Measurements from ENCODE around the gene WDR75. TPM values are rescaled to one million over a fixed set of nuclear protein-coding genes. Genes with fewer than 3 reads are reported as not detected.

Gene WDR75
- total and polyA plus RNA-seq, 2 of the 13 experiments (the other 11 are each of a cell fraction or from before 2014, with no cell fraction given) = 63.0 to 74.1 TPM

- intact Hi-C loops (cut with micrococcal nuclease; ENCODE audit: unreplicated experiment) = no loop called here
- Histone ChIP-seq H3K9me3 (ENCODE audit: low read length) (no peaks in the 10 kb centered on the region), H3K79me2 (ENCODE audit: insufficient read depth, low read length) (no peaks in the 10 kb centered on the region), H4K20me1 (ENCODE audit: insufficient read depth, low read length) (no peaks in the 10 kb centered on the region), H3K4me2 (ENCODE audit: low read depth, low read length) (no peak overlapping the region), H3K27ac (ENCODE audit: extremely low read length, insufficient read depth, low read length) (no peak overlapping the region), H3K36me3 (replicated peaks in 1 of 2; ENCODE audit: control insufficient read depth in 1 of 2, insufficient read depth in 2 of 2, low read length in 2 of 2) (peaks cover 27 to 92% of the 10 kb centered on the region in 2 experiments), H3K9ac (ENCODE audit: insufficient read depth, low read depth, low read length) (no peak overlapping the region), H3K4me1 (ENCODE audit: insufficient read depth, low read length) (0 out of 2 replicates have a peak, but pooled peaks cover 3% of the 10 kb centered on the region), H3K27me3 (ENCODE audit: control insufficient read depth in 1 of 2, insufficient read depth in 2 of 2, low read length in 2 of 2) (no peaks in the 10 kb centered on the region), H3K4me3 (replicated peaks in 1 of 3; ENCODE audit: insufficient read depth in 1 of 3, low read depth in 2 of 3, low read length in 3 of 3) (no peak overlapping the region), H2AFZ (ENCODE audit: low read length) (no peak overlapping the region)
- no TSS peak for BruUV-seq (replicated peaks)
- DNase-seq (ENCODE audit: low spot score) = no peak
- in situ Hi-C loops (cut with HindIII; ENCODE audit: extremely low pct_ligation_motif_present, low pct_unique_long_range_greater_than_20kb) = no loop called here
- TF ChIP-seq ZNF672 (CRISPR knock-in tag; IDR thresholded peaks at IDR 0.05) (no peak), ZBTB39 (CRISPR knock-in tag; IDR thresholded peaks at IDR 0.05) (no peak), AGO1 (IDR thresholded peaks at IDR 0.05; ENCODE audit: low read depth, low read length, poor library complexity, severe bottlenecking) (no peak), ZNF543 (CRISPR knock-in tag; IDR thresholded peaks at IDR 0.05) (no peak), ZNF615 (CRISPR knock-in tag; IDR thresholded peaks at IDR 0.05; ENCODE audit: borderline replicate concordance) (no peak)
- ChIA-PET POLR2A (no interaction called here), CTCF (ENCODE audit: low intra/inter-chr PET ratio, low total read pairs) (no interaction called here)
- FAIRE-seq = no peak
- WGBS (ENCODE audit: low lambda C conversion rate) = 96% methylated on average over 1 of the region's 1 CpG
- no peak for ATAC-seq
Measured at GRCh38 chr2:189465076-189465475, 23.8 kb downstream of the WDR75 start.

GRCh38 chr2:189465478-189465877, 24.2 kb downstream of the WDR75 start:
- Histone ChIP-seq H3K27ac (ENCODE audit: extremely low read length, insufficient read depth, low read length) (no peak overlapping the region), H3K79me2 (ENCODE audit: insufficient read depth, low read length) (no peaks in the 10 kb centered on the region), H3K9me3 (ENCODE audit: low read length) (no peaks in the 10 kb centered on the region), H3K27me3 (ENCODE audit: control insufficient read depth in 1 of 2, insufficient read depth in 2 of 2, low read length in 2 of 2) (no peaks in the 10 kb centered on the region), H3K4me3 (replicated peaks in 1 of 3; ENCODE audit: insufficient read depth in 1 of 3, low read depth in 2 of 3, low read length in 3 of 3) (no peak overlapping the region), H2AFZ (ENCODE audit: low read length) (no peak overlapping the region), H3K9ac (ENCODE audit: insufficient read depth, low read depth, low read length) (no peak overlapping the region), H3K4me1 (ENCODE audit: insufficient read depth, low read length) (0 out of 2 replicates have a peak, but pooled peaks cover 7% of the 10 kb centered on the region), H3K36me3 (replicated peaks in 1 of 2; ENCODE audit: control insufficient read depth in 1 of 2, insufficient read depth in 2 of 2, low read length in 2 of 2) (peaks cover 25 to 89% of the 10 kb centered on the region in 2 experiments), H3K4me2 (ENCODE audit: low read depth, low read length) (no peak overlapping the region), H4K20me1 (ENCODE audit: insufficient read depth, low read length) (no peaks in the 10 kb centered on the region)
- ChIA-PET CTCF (ENCODE audit: low intra/inter-chr PET ratio, low total read pairs) (interaction anchor here (2.8 kb wide), 1 partner anchor 168 kb away, joined by 19 read pairs; no protein-coding TSS in a partner anchor), POLR2A (no interaction called here)
- DNase-seq (ENCODE audit: low spot score) (no peak), FAIRE-seq (no peak), ATAC-seq (no peak)
- 95% methylated on average over 3 of the region's 3 CpGs for WGBS (ENCODE audit: low lambda C conversion rate)
- TF ChIP-seq TCF7L2 (IDR thresholded peaks at IDR 0.05; ENCODE audit: low read depth, low read length) = no peak
- no peak for TF ChIP-seq NR2F2 (IDR thresholded peaks at IDR 0.05; ENCODE audit: borderline replicate concordance, low read depth)
- no peak for TF ChIP-seq YEATS4 (CRISPR knock-in tag; IDR thresholded peaks at IDR 0.05; ENCODE audit: borderline replicate concordance)
- TF ChIP-seq TGIF2 (CRISPR knock-in tag; IDR thresholded peaks at IDR 0.05) = no peak
- TF ChIP-seq GLI4 (CRISPR knock-in tag; IDR thresholded peaks at IDR 0.05; ENCODE audit: borderline replicate concordance) = no peak
- TF ChIP-seq ZNF510 (CRISPR knock-in tag; IDR thresholded peaks at IDR 0.05; ENCODE audit: low read depth) = no peak
- no peak for TF ChIP-seq ZBTB21 (CRISPR knock-in tag; IDR thresholded peaks at IDR 0.05)
- no peak for TF ChIP-seq KLF9 (CRISPR knock-in tag; IDR thresholded peaks at IDR 0.05; ENCODE audit: low read depth)
- in situ Hi-C loops (cut with HindIII; ENCODE audit: extremely low pct_ligation_motif_present, low pct_unique_long_range_greater_than_20kb) (no loop called here), intact Hi-C loops (cut with micrococcal nuclease; ENCODE audit: unreplicated experiment) (no loop called here)
- BruUV-seq (replicated peaks) = TSS peak; percentile 5
